B cell (primary cell): ENCODE measurements around the gene MAP3K5.

Experiments
- EZH2 ChIP-seq: IDR thresholded peaks from 2 replicates; pipeline ENCODE4 v1.6.1; 2012; ENCODE audit warnings: borderline replicate concordance, low read depth, mild to moderate bottlenecking, moderate library complexity, low read length; ENCODE audit not compliant: insufficient read depth, poor library complexity, severe bottlenecking
- TF ChIP-seq, protein P1 (sequence below): fragments of 200-600 bp; IDR thresholded peaks from one replicate; pipeline ENCODE4 v1.8.0; 2022; ENCODE audit warnings: antibody characterized with exemption, mild to moderate bottlenecking

DNA sequence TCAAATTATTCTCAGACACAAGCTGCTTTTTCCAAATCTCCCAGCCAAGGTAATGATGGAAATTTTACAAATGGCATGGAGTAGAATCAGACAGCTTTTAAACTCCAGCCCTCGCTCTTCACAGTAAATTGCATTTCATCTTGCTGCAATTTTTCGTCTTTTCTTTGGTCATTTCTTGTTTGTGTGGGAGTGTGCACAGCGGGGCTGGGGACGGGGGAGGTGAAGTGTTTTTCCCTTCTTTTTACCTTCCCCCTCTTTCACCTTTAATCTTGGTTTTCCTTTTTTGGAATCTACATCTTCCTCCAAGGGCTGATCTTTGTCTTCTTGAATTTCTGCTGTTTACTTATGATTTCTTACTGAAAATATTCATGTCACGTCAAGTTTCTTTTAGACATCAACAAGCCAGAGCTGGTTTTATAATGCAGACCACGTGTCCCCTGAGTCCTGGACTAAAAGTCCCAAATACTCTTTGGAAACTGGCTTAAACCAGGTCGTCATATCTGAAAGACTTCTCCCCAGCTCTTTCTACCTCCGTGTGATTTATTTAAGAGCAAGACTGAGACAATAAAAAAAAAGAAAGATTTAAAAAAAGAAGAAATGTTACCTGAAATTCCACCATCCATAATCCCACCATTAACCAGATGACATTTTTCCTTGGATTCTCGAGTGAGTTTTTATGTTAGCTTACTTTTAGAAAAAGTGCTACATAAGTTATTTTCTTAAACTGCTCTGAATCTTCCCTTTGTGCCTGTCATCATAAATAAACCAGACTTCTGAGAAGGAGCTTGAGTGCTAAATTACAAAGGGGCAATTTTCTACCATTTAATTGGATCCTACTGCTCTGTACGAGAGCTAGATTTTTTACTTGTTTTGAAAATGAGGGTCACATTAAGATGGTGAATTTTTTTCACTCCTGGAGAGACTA is 52.0 kb downstream of the MAP3K5 start:
- TF ChIP-seq, protein P1, sequence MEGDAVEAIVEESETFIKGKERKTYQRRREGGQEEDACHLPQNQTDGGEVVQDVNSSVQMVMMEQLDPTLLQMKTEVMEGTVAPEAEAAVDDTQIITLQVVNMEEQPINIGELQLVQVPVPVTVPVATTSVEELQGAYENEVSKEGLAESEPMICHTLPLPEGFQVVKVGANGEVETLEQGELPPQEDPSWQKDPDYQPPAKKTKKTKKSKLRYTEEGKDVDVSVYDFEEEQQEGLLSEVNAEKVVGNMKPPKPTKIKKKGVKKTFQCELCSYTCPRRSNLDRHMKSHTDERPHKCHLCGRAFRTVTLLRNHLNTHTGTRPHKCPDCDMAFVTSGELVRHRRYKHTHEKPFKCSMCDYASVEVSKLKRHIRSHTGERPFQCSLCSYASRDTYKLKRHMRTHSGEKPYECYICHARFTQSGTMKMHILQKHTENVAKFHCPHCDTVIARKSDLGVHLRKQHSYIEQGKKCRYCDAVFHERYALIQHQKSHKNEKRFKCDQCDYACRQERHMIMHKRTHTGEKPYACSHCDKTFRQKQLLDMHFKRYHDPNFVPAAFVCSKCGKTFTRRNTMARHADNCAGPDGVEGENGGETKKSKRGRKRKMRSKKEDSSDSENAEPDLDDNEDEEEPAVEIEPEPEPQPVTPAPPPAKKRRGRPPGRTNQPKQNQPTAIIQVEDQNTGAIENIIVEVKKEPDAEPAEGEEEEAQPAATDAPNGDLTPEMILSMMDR = no peak
- TF ChIP-seq EZH2 = no peak
